ENCODE results near the gene AHCYL2.
A peak's percentile ranks its signal among the peaks of the same experiment; 100 is the strongest.
"Not testable (repeated sequence)": the region's sequence is repeated elsewhere in the genome, so short reads cannot be mapped to it uniquely, and the experiment has no call there.

AHCYL2 gene

GRCh38 chr7:129433847-129434674 lies 209.2 kb downstream of the AHCYL2 start, which contains the start of gene STRIP2:
STRIP2 (plus strand) TSS chr7:129434432; CDS start chr7:129434473, 41 bp downstream.
- peak; percentile 88 for DNase-seq

- DNase-seq, result no peak
Measured at GRCh38 chr7:129434675-129435318, 210.0 kb downstream of the AHCYL2 start.

- no peak for DNase-seq
Measured at GRCh38 chr7:129435414-129435829, 210.6 kb downstream of the AHCYL2 start.

- DNase-seq, result no peak
Measured at GRCh38 chr7:129436335-129436923, 211.6 kb downstream of the AHCYL2 start.

GRCh38 chr7:129437190-129437589 lies 212.4 kb downstream of the AHCYL2 start:
- DNase-seq, result no peak

GRCh38 chr7:129438281-129438838 lies 213.5 kb downstream of the AHCYL2 start:
- DNase-seq, result no peak

- DNase-seq, result no peak
Measured at GRCh38 chr7:129438839-129439651, 214.2 kb downstream of the AHCYL2 start.

- DNase-seq, result no peak
Measured at GRCh38 chr7:129439963-129440625, 215.3 kb downstream of the AHCYL2 start.

- DNase-seq, result no peak
Measured at GRCh38 chr7:129443612-129444011, 218.8 kb downstream of the AHCYL2 start.

- not testable (repeated sequence) for DNase-seq
Measured at GRCh38 chr7:129444776-129445175, 219.9 kb downstream of the AHCYL2 start.

GRCh38 chr7:129446925-129447324 lies 222.1 kb downstream of the AHCYL2 start:
- not testable (repeated sequence) for DNase-seq

GRCh38 chr7:129447445-129447844 lies 222.6 kb downstream of the AHCYL2 start:
- DNase-seq, result not testable (repeated sequence)

GRCh38 chr7:129448608-129449007 lies 223.8 kb downstream of the AHCYL2 start:
- DNase-seq, result not testable (repeated sequence)

- DNase-seq, result no peak
Measured at GRCh38 chr7:129450295-129450694, 225.5 kb downstream of the AHCYL2 start.

GRCh38 chr7:129452589-129453231 lies 227.9 kb downstream of the AHCYL2 start:
- no peak for DNase-seq

- DNase-seq, result no peak
Measured at GRCh38 chr7:129453510-129454248, 228.8 kb downstream of the AHCYL2 start.

- DNase-seq, result no peak
Measured at GRCh38 chr7:129454249-129454551, 229.4 kb downstream of the AHCYL2 start.

GRCh38 chr7:129456421-129456820 lies 231.6 kb downstream of the AHCYL2 start:
- DNase-seq, result no peak

GRCh38 chr7:129457101-129457500 lies 232.3 kb downstream of the AHCYL2 start:
- DNase-seq, result no peak

GRCh38 chr7:129458171-129458570 lies 233.3 kb downstream of the AHCYL2 start:
- no peak for DNase-seq

- no peak for DNase-seq
Measured at GRCh38 chr7:129461809-129462208, 237.0 kb downstream of the AHCYL2 start.
